Astrocyte (in vitro differentiated cells and primary cell): Measurements from ENCODE around the gene MCCD1.

Experiments used
- CTCF ChIP-seq: IDR thresholded peaks from 2 replicates; pipeline ENCODE4 v1.5.1; 2011; ENCODE audit warnings: low read depth, mild to moderate bottlenecking, inconsistent platforms, low read length, moderate library complexity; ENCODE audit not compliant: insufficient read depth
- EZH2 ChIP-seq: IDR thresholded peaks from 2 replicates; pipeline ENCODE4 v1.6.1; 2012; ENCODE audit warnings: mild to moderate bottlenecking, low read length, inconsistent platforms; ENCODE audit not compliant: insufficient read depth

- no peak for TF ChIP-seq CTCF
- TF ChIP-seq EZH2: no peak
These were observed 31.0 kb upstream of the MCCD1 start, which contains the start of gene MICB for GRCh38 chr6:31497531-31498476.
